OCI-LY3 (cell line): Measurements from ENCODE around the gene MDGA2.

Source experiments
- CTCF ChIP-seq: fragments of 200-600, 300-600 bp; sonication (generic); IDR thresholded peaks from 2 replicates; pipeline ENCODE4 v1.5.1; 2014; ENCODE audit warnings: antibody characterized with exemption, low read length, low read depth
- EZH2phosphoT487 ChIP-seq: fragments of 200-600 bp; shearing (Covaris generic); IDR thresholded peaks from 2 replicates; pipeline ENCODE4 v1.6.1; 2018; ENCODE audit warnings: antibody characterized with exemption, mixed run types, low read depth

- no peak for TF ChIP-seq CTCF
- TF ChIP-seq EZH2phosphoT487: no peak
Observed at GRCh38 chr14:47705683-47706082, 30.3 kb upstream of the MDGA2 start.
